Measurements from ENCODE around the gene KRTCAP3. TPM values are rescaled to one million over a fixed set of nuclear protein-coding genes. Genes with fewer than 3 reads are reported as not detected.
"Not testable (repeated sequence)": the region's sequence is repeated elsewhere in the genome, so short reads cannot be mapped to it uniquely, and the experiment has no call there.

KRTCAP3 gene
- total RNA-seq, 1 experiment from 2014 or later, result 4.1 TPM

DNA sequence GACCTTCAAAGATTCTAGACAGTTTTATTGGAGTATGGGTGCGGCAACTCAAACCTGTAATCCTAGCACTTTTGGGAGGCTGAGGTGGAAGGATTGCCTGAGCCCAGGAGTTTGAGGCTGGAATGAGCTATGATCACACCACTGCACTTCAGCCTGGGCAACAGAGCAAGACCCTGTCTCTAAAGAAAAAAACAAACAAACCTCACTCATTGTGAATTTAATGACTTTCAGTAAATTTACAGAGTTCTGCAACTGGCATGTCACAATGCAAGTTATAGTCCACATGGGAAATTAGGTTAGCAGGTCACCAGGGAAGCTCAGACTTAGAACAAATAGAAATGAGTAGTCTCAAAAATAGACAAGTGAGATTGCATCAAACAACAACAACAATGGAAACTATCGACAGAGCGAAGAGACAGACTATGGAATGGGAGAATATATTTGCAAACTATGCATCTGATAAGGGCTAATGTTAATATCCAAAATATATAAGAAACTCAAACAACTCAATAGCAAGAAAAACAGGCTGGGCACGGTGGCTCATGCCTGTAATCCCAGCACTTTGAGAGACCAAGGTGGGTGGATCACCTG, 20.4 kb upstream of the KRTCAP3 start:
- no TSS peak for BruUV-seq (replicated peaks)
- POLR2A ChIA-PET, result interaction anchor here (0.5 to 3.2 kb wide), 4 partner anchors 7 to 98 kb away, joined by 3 to 29 read pairs (median 6); partner anchors contain the start of genes NRBP1 and PPM1G
- intact Hi-C loops (cut with micrococcal nuclease), result no loop called here

DNA sequence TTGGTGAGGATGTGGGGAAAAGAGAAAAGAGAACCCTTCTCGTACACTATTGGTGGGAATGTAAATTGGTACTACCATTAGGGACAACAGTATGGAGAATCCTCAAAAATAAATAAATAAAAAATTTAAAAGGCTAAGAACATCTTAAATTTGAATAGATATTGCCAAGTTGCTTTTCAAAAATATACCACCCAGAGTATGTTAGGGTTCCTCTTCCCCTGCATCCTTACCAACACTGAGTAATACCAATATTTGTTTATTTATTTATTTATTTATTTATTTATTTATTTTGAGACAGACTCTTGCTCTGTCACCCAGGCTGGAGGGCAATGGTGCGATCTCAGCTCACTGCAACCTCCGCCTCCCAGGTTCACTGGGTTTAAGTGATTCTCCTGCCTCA, 19.2 kb upstream of the KRTCAP3 start:
- H3K27ac Mint-ChIP-seq (ENCODE audit: low read depth, unreplicated experiment), result no peak overlapping the region
- peaks cover 4% of the 10 kb centered on the region for H3K36me3 Mint-ChIP-seq (ENCODE audit: insufficient read depth, unreplicated experiment)
- H3K27me3 Mint-ChIP-seq (ENCODE audit: insufficient read depth, unreplicated experiment), result no peaks in the 10 kb centered on the region
- TF ChIP-seq, protein P1, sequence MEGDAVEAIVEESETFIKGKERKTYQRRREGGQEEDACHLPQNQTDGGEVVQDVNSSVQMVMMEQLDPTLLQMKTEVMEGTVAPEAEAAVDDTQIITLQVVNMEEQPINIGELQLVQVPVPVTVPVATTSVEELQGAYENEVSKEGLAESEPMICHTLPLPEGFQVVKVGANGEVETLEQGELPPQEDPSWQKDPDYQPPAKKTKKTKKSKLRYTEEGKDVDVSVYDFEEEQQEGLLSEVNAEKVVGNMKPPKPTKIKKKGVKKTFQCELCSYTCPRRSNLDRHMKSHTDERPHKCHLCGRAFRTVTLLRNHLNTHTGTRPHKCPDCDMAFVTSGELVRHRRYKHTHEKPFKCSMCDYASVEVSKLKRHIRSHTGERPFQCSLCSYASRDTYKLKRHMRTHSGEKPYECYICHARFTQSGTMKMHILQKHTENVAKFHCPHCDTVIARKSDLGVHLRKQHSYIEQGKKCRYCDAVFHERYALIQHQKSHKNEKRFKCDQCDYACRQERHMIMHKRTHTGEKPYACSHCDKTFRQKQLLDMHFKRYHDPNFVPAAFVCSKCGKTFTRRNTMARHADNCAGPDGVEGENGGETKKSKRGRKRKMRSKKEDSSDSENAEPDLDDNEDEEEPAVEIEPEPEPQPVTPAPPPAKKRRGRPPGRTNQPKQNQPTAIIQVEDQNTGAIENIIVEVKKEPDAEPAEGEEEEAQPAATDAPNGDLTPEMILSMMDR (IDR thresholded peaks at IDR 0.05; ENCODE audit: unreplicated experiment), result no peak
- intact Hi-C loops (cut with micrococcal nuclease), result no loop called here
- H3K4me3 Mint-ChIP-seq (ENCODE audit: unreplicated experiment), result no peak overlapping the region
- ChIA-PET POLR2A (interaction anchor here (2.5 kb wide), 1 partner anchor 14 kb away, joined by 22 read pairs; the partner anchor contains the start of gene PPM1G), CTCF (interaction anchor here (0.7 kb wide), 1 partner anchor 261 kb away, joined by 4 read pairs; no protein-coding TSS in a partner anchor)
- no peak for DNase-seq (ENCODE audit: unreplicated experiment)
- no peaks in the 10 kb centered on the region for H3K9me3 Mint-ChIP-seq (ENCODE audit: unreplicated experiment)
- no TSS peak for BruUV-seq (replicated peaks)
- no peaks in the 10 kb centered on the region for H3K4me1 Mint-ChIP-seq (ENCODE audit: insufficient read depth, unreplicated experiment)

More for the DNA sequence above, 20.4 kb upstream of the KRTCAP3 start:
- H3K27me3 Mint-ChIP-seq (ENCODE audit: insufficient read depth, unreplicated experiment), result no peaks in the 10 kb centered on the region
- no peak overlapping the region for H3K27ac Mint-ChIP-seq (ENCODE audit: low read depth, unreplicated experiment)
- DNase-seq (ENCODE audit: unreplicated experiment), result no peak
- no peaks in the 10 kb centered on the region for H3K4me1 Mint-ChIP-seq (ENCODE audit: insufficient read depth, unreplicated experiment)
- no peak overlapping the region for H3K4me3 Mint-ChIP-seq (ENCODE audit: unreplicated experiment)
- TF ChIP-seq, protein P1 (IDR thresholded peaks at IDR 0.05; ENCODE audit: unreplicated experiment), result no peak
- no peaks in the 10 kb centered on the region for H3K9me3 Mint-ChIP-seq (ENCODE audit: unreplicated experiment)
- no peaks in the 10 kb centered on the region for H3K36me3 Mint-ChIP-seq (ENCODE audit: insufficient read depth, unreplicated experiment)
- CTCF ChIA-PET, result no interaction called here

DNA sequence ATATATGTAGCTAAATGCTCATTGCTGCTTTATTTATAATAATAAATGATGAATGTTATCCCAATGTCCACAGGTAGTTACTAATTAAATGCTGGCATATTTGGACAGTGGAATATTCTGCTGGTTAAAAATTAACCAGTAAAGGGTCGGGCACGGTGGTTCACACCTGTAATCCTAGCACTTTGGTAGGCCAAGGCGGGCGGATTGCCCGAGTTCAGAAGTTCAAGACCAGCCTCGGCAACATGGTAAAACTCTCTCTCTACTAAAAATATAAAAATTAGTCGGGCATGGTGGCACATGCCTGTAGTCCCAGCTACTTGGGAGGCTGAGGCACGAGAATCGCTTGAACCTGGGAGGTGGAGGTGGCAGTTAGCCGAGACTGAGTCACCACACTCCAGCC, 17.1 kb upstream of the KRTCAP3 start:
- H3K27me3 Mint-ChIP-seq (ENCODE audit: insufficient read depth, unreplicated experiment); H3K4me3 Mint-ChIP-seq (ENCODE audit: unreplicated experiment); H3K27ac Mint-ChIP-seq (ENCODE audit: low read depth, unreplicated experiment); BruUV-seq (replicated peaks); DNase-seq (ENCODE audit: unreplicated experiment); H3K4me1 Mint-ChIP-seq (ENCODE audit: insufficient read depth, unreplicated experiment); H3K9me3 Mint-ChIP-seq (ENCODE audit: unreplicated experiment): not testable (repeated sequence)
- peaks cover 21% of the 10 kb centered on the region for H3K36me3 Mint-ChIP-seq (ENCODE audit: insufficient read depth, unreplicated experiment)
- ChIA-PET POLR2A (interaction anchor here (2.5 kb wide), 1 partner anchor 16 kb away, joined by 22 read pairs; the partner anchor contains the start of gene PPM1G), CTCF (interaction anchor here (0.6 kb wide), 1 partner anchor 21 kb away, joined by 3 read pairs; no protein-coding TSS in a partner anchor)
- intact Hi-C loops (cut with micrococcal nuclease), result loop anchor here (5.0 kb wide), 1 partner anchor 202 kb away; the partner anchor contains the start of genes CCDC121 and GPN1

DNA sequence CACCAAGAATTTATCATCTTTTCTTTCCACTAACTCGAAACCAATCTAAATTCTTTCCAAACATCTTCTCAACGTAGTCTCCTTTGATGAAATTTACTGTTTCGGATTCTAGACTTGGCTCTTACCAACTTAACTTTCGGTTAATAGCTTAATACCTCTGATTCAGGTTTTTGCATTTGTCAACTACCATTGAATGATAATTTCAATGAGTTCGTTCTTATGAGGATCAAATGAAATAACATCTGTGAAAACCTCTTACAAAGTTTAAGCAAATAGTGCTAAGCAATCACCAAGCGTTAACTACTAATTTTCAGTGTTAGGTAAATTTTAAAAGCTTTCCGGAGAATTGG, 14.3 kb upstream of the KRTCAP3 start:
- TF ChIP-seq, protein P1 (IDR thresholded peaks at IDR 0.05; ENCODE audit: unreplicated experiment), result no peak
- POLR2A ChIA-PET, result interaction anchor here (0.7 to 7.3 kb wide), 16 partner anchors 8 to 200 kb away, joined by 3 to 205 read pairs (median 9); partner anchors contain the start of genes CCDC121, GPN1, GTF3C2 and PPM1G
- no peak for DNase-seq (ENCODE audit: unreplicated experiment)
- no TSS peak for BruUV-seq (replicated peaks)
- intact Hi-C loops (cut with micrococcal nuclease), result loop anchor here (1.0 to 5.0 kb wide), 3 partner anchors 19 to 199 kb away; partner anchors contain the start of genes CCDC121, GPN1, PPM1G and ZNF512
- peak overlapping the region; percentile 94 for H3K4me3 Mint-ChIP-seq (ENCODE audit: unreplicated experiment)
- no peaks in the 10 kb centered on the region for H3K9me3 Mint-ChIP-seq (ENCODE audit: unreplicated experiment)
- peaks cover 36% of the 10 kb centered on the region for H3K36me3 Mint-ChIP-seq (ENCODE audit: insufficient read depth, unreplicated experiment)
- H3K27ac Mint-ChIP-seq (ENCODE audit: low read depth, unreplicated experiment), result peak overlapping the region; percentile 94
- no peaks in the 10 kb centered on the region for H3K27me3 Mint-ChIP-seq (ENCODE audit: insufficient read depth, unreplicated experiment)
- H3K4me1 Mint-ChIP-seq (ENCODE audit: insufficient read depth, unreplicated experiment), result peaks cover 11% of the 10 kb centered on the region
- CTCF ChIA-PET, result interaction anchor here (0.6 to 2.0 kb wide), 4 partner anchors 14 to 255 kb away, joined by 3 to 8 read pairs (median 3); no protein-coding TSS in a partner anchor
